IMR-90 (cell line): ENCODE measurements around the gene STK17B. TPM values are rescaled to one million over a fixed set of nuclear protein-coding genes. Genes with fewer than 3 reads are reported as not detected.

Experiments used
- ATAC-seq: fragments of 200-7000 bp; cut with Tn5 transposase; 2 replicates; pipeline ENCODE4 v1.9.1; 2020; ENCODE audit warnings: low read depth, mild to moderate bottlenecking, moderate library complexity
- BruUV-seq: library from RNA; stranded (reverse); fragments of 400-500 nt; replicated peaks from 2 replicates; lab custom pipeline; 2021; lab: Mats Ljungman, UMichigan
- CTCF ChIA-PET: fragments of 300-600 bp; formaldehyde crosslinking; extraction: SDS; loops from one replicate; lab custom pipeline; 2021; ENCODE audit warnings: antibody characterized with exemption; lab: Yijun Ruan, JAX
- POLR2A ChIA-PET: fragments of 300-600 bp; sonication (Branson Sonifier 250); formaldehyde crosslinking; loops from one replicate; lab custom pipeline; 2022; ENCODE audit warnings: antibody characterized with exemption; ENCODE audit not compliant: unreplicated experiment; lab: Charles Lee
- DNase-seq: peaks from one replicate; pipeline ENCODE4 v3.0.0; 2013
- H2AFZ ChIP-seq: replicated peaks from 2 replicates; pipeline ENCODE3; 2013; ENCODE audit warnings: low read length, mild to moderate bottlenecking; ENCODE audit not compliant: poor library complexity
- H2AK5ac ChIP-seq: 2 replicates; pipeline ENCODE4 v1.6.1; 2013; ENCODE audit warnings: low read depth, low read length, inconsistent platforms
- H2AK9ac ChIP-seq: replicated peaks from 2 replicates; pipeline ENCODE3; 2013; ENCODE audit warnings: mild to moderate bottlenecking, low read depth, low read length, moderate library complexity; ENCODE audit not compliant: poor library complexity
- H2BK120ac ChIP-seq: 2 replicates; pipeline ENCODE4 v1.6.1; 2013; ENCODE audit warnings: low read depth, low read length, inconsistent platforms
- H2BK15ac ChIP-seq: 3 replicates; pipeline ENCODE4 v1.6.1; 2013; ENCODE audit warnings: low read depth, low read length, inconsistent platforms
- H2BK20ac ChIP-seq: 2 replicates; pipeline ENCODE4 v1.6.1; 2013; ENCODE audit warnings: low read depth, mild to moderate bottlenecking, inconsistent platforms, low read length, moderate library complexity
- H2BK5ac ChIP-seq: 2 replicates; pipeline ENCODE4 v1.6.1; 2013; ENCODE audit warnings: mild to moderate bottlenecking, low read depth, low read length, inconsistent platforms; ENCODE audit not compliant: poor library complexity, severe bottlenecking
- H3K14ac ChIP-seq: replicated peaks from 2 replicates; pipeline ENCODE4 v1.6.1; 2013; ENCODE audit warnings: low read depth, low read length, inconsistent platforms
- H3K18ac ChIP-seq: 2 replicates; pipeline ENCODE4 v1.6.1; 2013; ENCODE audit warnings: low read depth, low read length, control low read depth
- H3K23ac ChIP-seq: 2 replicates; pipeline ENCODE4 v1.6.1; 2013; ENCODE audit warnings: low read depth, low read length, inconsistent platforms
- H3K27ac ChIP-seq: 2 replicates; pipeline ENCODE4 v1.5.1; 2013; ENCODE audit warnings: mild to moderate bottlenecking, control low read depth, low read length; ENCODE audit not compliant: insufficient read depth
- H3K27me3 ChIP-seq: 2 replicates; pipeline ENCODE4 v1.6.1; 2013; ENCODE audit warnings: low read length; ENCODE audit not compliant: control insufficient read depth, insufficient read depth
- H3K36me3 ChIP-seq: 2 replicates; pipeline ENCODE4 v1.6.1; 2013; ENCODE audit warnings: low read length, mixed read lengths; ENCODE audit not compliant: control insufficient read depth, insufficient read depth
- H3K4ac ChIP-seq: 2 replicates; pipeline ENCODE4 v1.6.1; 2013; ENCODE audit warnings: low read depth, low read length, inconsistent platforms
- H3K4me1 ChIP-seq: 2 replicates; pipeline ENCODE4 v1.6.1; 2013; ENCODE audit warnings: low read length, mixed read lengths; ENCODE audit not compliant: control insufficient read depth, insufficient read depth
- H3K4me2 ChIP-seq: 2 replicates; pipeline ENCODE4 v1.6.1; 2013; ENCODE audit warnings: low read depth, mild to moderate bottlenecking, control low read depth, low read length, moderate library complexity
- H3K4me3 ChIP-seq: 2 replicates; pipeline ENCODE4 v1.5.1; 2013; ENCODE audit warnings: low read depth, mild to moderate bottlenecking, control low read depth, low read length, moderate library complexity; ENCODE audit not compliant: insufficient read depth
- H3K56ac ChIP-seq: 2 replicates; pipeline ENCODE4 v1.6.1; 2013; ENCODE audit warnings: low read length, inconsistent platforms; ENCODE audit not compliant: insufficient read depth; ENCODE audit errors: extremely low read depth
- H3K79me1 ChIP-seq, 2 experiments: 2 replicates each; pipeline ENCODE4 v1.6.1; 2013; ENCODE audit warnings: low read length in 2 of 2, inconsistent platforms in 1 of 2, low read depth in 1 of 2
- H3K9ac ChIP-seq: 2 replicates; pipeline ENCODE4 v1.6.1; 2013; ENCODE audit warnings: low read depth, low read length, control low read depth
- H3K9me1 ChIP-seq: 2 replicates; pipeline ENCODE4 v1.6.1; 2013; ENCODE audit warnings: low read length, inconsistent platforms; ENCODE audit not compliant: insufficient read depth
- H3K9me3 ChIP-seq: 2 replicates; pipeline ENCODE4 v1.6.1; 2013; ENCODE audit warnings: low read length; ENCODE audit not compliant: control insufficient read depth, insufficient read depth
- H4K20me1 ChIP-seq: 2 replicates; pipeline ENCODE4 v1.6.1; 2013; ENCODE audit warnings: low read length, inconsistent platforms; ENCODE audit not compliant: insufficient read depth
- H4K5ac ChIP-seq: 2 replicates; pipeline ENCODE4 v1.6.1; 2013; ENCODE audit warnings: mild to moderate bottlenecking, low read depth, low read length, control low read depth
- H4K8ac ChIP-seq, 2 experiments: 2 replicates each; pipeline ENCODE4 v1.6.1; 2013; ENCODE audit warnings: low read depth in 2 of 2, low read length in 2 of 2, control low read depth in 1 of 2, inconsistent platforms in 1 of 2
- H4K91ac ChIP-seq: 2 replicates; pipeline ENCODE4 v1.6.1; 2013; ENCODE audit warnings: low read depth, low read length, inconsistent platforms; ENCODE audit not compliant: insufficient read depth
- BHLHE40 ChIP-seq: fragments of 150-350 bp; IDR thresholded peaks from 2 replicates; pipeline ENCODE4 v1.6.1; 2016; ENCODE audit warnings: mild to moderate bottlenecking, low read depth, low read length
- CHD1 ChIP-seq: IDR thresholded peaks from 2 replicates; pipeline ENCODE4 v1.6.1; 2012; ENCODE audit warnings: low read depth, low read length, improper control_type of control experiment
- FOS ChIP-seq: fragments of 150-350 bp; IDR thresholded peaks from 2 replicates; pipeline ENCODE4 v1.6.1; 2016; ENCODE audit warnings: low read depth, low read length
- MAZ ChIP-seq: IDR thresholded peaks from 2 replicates; pipeline ENCODE4 v1.6.1; 2012; ENCODE audit warnings: low read depth, mild to moderate bottlenecking, low read length, improper control_type of control experiment, moderate library complexity, borderline replicate concordance
- NFE2L2 ChIP-seq: fragments of 150-350 bp; IDR thresholded peaks from 2 replicates; pipeline ENCODE4 v1.6.1; 2016; ENCODE audit warnings: low read depth, mild to moderate bottlenecking, low read length
- POLR2A ChIP-seq: IDR thresholded peaks from 2 replicates; pipeline ENCODE4 v1.6.1; 2012; ENCODE audit warnings: mild to moderate bottlenecking, low read depth, low read length
- RAD21 ChIP-seq: IDR thresholded peaks from 2 replicates; pipeline ENCODE4 v1.6.1; 2012; ENCODE audit warnings: low read length, improper control_type of control experiment
- RFX5 ChIP-seq: IDR thresholded peaks from 2 replicates; pipeline ENCODE4 v1.8.0; 2012; ENCODE audit warnings: low read depth, mild to moderate bottlenecking, low read length, moderate library complexity
- WGBS, 2 experiments: methylation state at CpG; one replicate each; pipeline versions ENCODE4 v1.1.5 to v1.1.7; 2013; ENCODE audit warnings: missing lambda C conversion rate in 2 of 2; ENCODE audit not compliant: insufficient read length in 1 of 2; ENCODE audit errors: extremely low coverage in 2 of 2; 5-methylcytosine and 5-hydroxymethylcytosine counted together
- dilution Hi-C: fragments of 300-500 bp; cut with HindIII; formaldehyde crosslinking; loops from one replicate; pipeline ENCODE4 v1.14.3; 2018; ENCODE audit warnings: low sequenced_read_pairs; ENCODE audit not compliant: unreplicated experiment
- in situ Hi-C: fragments of 300-500 bp; cut with MboI; formaldehyde crosslinking; loops from 3 replicates; pipeline ENCODE4 v1.14.3; 2019; ENCODE audit warnings: low sequenced_read_pairs, inconsistent platforms, mixed read lengths
- intact Hi-C: fragments of 100-400 bp; cut with micrococcal nuclease; formaldehyde crosslinking; loops from 2 replicates; pipeline ENCODE4 v1.10.0; 2022
- polyA plus RNA-seq, 3 experiments: library from polyadenylated mRNA; depleted of rRNA; stranded (reverse); fragments of >200 nt; gene quantifications; 2 replicates each; pipeline ENCODE4 v1.2.3, GENCODE V29; 2012; ENCODE audit warnings: low replicate concordance in 1 of 3
- total RNA-seq: library from RNA; depleted of rRNA; stranded (reverse); fragments of >200 nt; gene quantifications from 2 replicates; pipeline ENCODE4 v1.2.3, GENCODE V29; 2012
- TF ChIP-seq, protein P1 (sequence below): conservative IDR thresholded peaks from 2 replicates; pipeline ENCODE4 v1.5.1; 2012; ENCODE audit warnings: mild to moderate bottlenecking, low read depth, low read length, improper control_type of control experiment

The STK17B gene
- total and polyA plus RNA-seq, 2 of the 4 experiments (the other 2 are of a cell fraction), result 7.5 to 48.9 TPM

DNA sequence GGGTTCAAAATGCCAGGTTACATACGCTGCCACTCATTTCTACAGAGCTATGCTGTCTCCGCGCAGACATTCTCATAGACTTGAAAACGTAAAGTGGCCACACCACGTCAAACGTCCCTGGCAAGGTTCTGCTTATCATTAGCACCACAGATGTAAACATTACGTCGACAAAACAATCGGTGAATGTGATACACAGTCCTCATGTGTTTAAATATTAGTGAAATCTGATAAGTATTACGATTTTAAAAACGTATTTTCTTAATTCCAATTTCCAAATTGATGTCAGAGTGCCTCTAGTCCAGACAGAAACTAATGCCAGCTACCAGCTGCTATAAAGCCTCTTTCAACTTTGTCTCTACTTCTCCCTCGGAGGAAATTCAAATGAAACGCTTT lies 1.2 kb downstream of the STK17B start:
- dilution Hi-C loops, result no loop called here
- 2% methylated on average over 6 of the region's 13 CpGs; no CpG with 5 or more reads in 1 of the 2 experiments for WGBS, 2 experiments
- H2AFZ ChIP-seq, result no peak overlapping the region

More for the DNA sequence above, 1.2 kb downstream of the STK17B start:
- peak overlapping the region; percentile 31; the same call in 1 of the 3 replicates for H2BK15ac ChIP-seq
- peak overlapping the region; percentile 99 for H3K4me2 ChIP-seq
- peak overlapping the region; percentile 81 for H3K23ac ChIP-seq
- no peak overlapping the region for H2AK9ac ChIP-seq
- H3K79me1 ChIP-seq, result peaks cover 0 to 9% of the 10 kb centered on the region in 2 experiments; a peak in 2 of 4 replicates
- H3K4me3 ChIP-seq, result peak overlapping the region; percentile 67
- peak overlapping the region; percentile 67 for H3K18ac ChIP-seq
- no peak overlapping the region for H2BK20ac ChIP-seq
- peak overlapping the region; percentile 90 for H2BK5ac ChIP-seq
- ChIA-PET POLR2A (interaction anchor here (0.5 to 1.8 kb wide), 2 partner anchors 62 to 134 kb away, joined by 3 to 5 read pairs; no protein-coding TSS in a partner anchor), CTCF (interaction anchor here (0.7 to 1.8 kb wide), 3 partner anchors 92 to 167 kb away, joined by 4 to 5 read pairs (median 5); no protein-coding TSS in a partner anchor)
- H4K5ac ChIP-seq, result peak overlapping the region; percentile 94; the same call in 1 of the 2 replicates
- no peaks in the 10 kb centered on the region for H3K36me3 ChIP-seq
- H3K14ac ChIP-seq, result peak overlapping the region; percentile 62
- peaks cover 24% of the 10 kb centered on the region for H4K20me1 ChIP-seq
- H2BK120ac ChIP-seq, result peak overlapping the region; percentile 68; the same call in 1 of the 2 replicates
- H3K27ac ChIP-seq, result peak overlapping the region; percentile 67
- no peaks in the 10 kb centered on the region for H3K9me3 ChIP-seq
- H3K4ac ChIP-seq, result peak overlapping the region; percentile 78
- no peak for ATAC-seq
- H3K9me1 ChIP-seq, result 0 out of 2 replicates have a peak, but pooled peaks cover 3% of the 10 kb centered on the region
- H3K56ac ChIP-seq, result peak overlapping the region; percentile 75
- H4K8ac ChIP-seq, result peak overlapping the region in 1 of 2 experiments; percentile 41; a peak in 1 of 4 replicates
- peaks cover 7% of the 10 kb centered on the region for H3K4me1 ChIP-seq
- no peaks in the 10 kb centered on the region for H3K27me3 ChIP-seq
- BruUV-seq, result TSS peak; percentile 43
- TF ChIP-seq FOS (no peak), MAZ (no peak), NFE2L2 (no peak), RFX5 (no peak), BHLHE40 (no peak), CHD1 (peak; percentile 11; the same call in 1 of the 2 replicates), POLR2A (peak; percentile 50; the same call in 1 of the 2 replicates), RAD21 (no peak)
- TF ChIP-seq, protein P1, sequence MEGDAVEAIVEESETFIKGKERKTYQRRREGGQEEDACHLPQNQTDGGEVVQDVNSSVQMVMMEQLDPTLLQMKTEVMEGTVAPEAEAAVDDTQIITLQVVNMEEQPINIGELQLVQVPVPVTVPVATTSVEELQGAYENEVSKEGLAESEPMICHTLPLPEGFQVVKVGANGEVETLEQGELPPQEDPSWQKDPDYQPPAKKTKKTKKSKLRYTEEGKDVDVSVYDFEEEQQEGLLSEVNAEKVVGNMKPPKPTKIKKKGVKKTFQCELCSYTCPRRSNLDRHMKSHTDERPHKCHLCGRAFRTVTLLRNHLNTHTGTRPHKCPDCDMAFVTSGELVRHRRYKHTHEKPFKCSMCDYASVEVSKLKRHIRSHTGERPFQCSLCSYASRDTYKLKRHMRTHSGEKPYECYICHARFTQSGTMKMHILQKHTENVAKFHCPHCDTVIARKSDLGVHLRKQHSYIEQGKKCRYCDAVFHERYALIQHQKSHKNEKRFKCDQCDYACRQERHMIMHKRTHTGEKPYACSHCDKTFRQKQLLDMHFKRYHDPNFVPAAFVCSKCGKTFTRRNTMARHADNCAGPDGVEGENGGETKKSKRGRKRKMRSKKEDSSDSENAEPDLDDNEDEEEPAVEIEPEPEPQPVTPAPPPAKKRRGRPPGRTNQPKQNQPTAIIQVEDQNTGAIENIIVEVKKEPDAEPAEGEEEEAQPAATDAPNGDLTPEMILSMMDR, result no peak
- peak overlapping the region; percentile 30; the same call in 1 of the 2 replicates for H4K91ac ChIP-seq
- H2AK5ac ChIP-seq, result peak overlapping the region; percentile 81; the same call in 1 of the 2 replicates
- peak; percentile 64 for DNase-seq
- H3K9ac ChIP-seq, result peak overlapping the region; percentile 73
- intact Hi-C loops (loop anchor here (1.0 to 5.0 kb wide), 3 partner anchors 62 to 107 kb away; no protein-coding TSS in a partner anchor), in situ Hi-C loops (loop anchor here (10.0 to 25.0 kb wide), 2 partner anchors 92 to 165 kb away; no protein-coding TSS in a partner anchor)
